ENCODE measurements around the gene PGA3. TPM values are rescaled to one million over a fixed set of nuclear protein-coding genes. Genes with fewer than 3 reads are reported as not detected.

PGA3 gene
- total and polyA plus RNA-seq, 2 of the 8 experiments (the other 6 are each of a cell fraction or from before 2014, with no cell fraction given), result not detected

DNA sequence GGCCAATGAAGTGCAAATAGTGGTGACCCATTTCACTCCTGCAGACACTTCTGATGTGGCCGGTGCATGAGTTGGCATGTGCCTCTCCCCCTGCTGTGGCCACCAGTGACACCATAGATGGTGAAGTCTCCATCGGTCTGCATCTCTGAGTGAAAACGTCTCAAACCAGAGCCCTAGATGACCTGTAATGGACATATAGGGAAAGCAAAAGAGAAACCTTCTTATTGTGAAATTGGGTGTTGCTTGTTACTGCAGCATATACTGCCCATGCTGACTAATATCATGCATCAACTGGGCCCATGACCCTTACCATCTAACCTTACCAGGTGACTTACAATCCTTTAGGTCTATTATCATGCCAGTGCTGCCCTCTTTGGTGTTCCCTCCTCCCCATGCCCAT is 30.4 kb upstream of the PGA3 start (continued):
- TF ChIP-seq RXRA (IDR thresholded peaks at IDR 0.05; ENCODE audit: insufficient read depth, low read depth, low read length) (no peak), KDM1A (IDR thresholded peaks at IDR 0.05; ENCODE audit: borderline replicate concordance, low read length) (no peak), POLR2A (IDR thresholded peaks at IDR 0.05; ENCODE audit: control extremely low read depth in 1 of 2, low read depth in 2 of 2, low read length in 2 of 2) (no peak), POU5F1 (IDR thresholded peaks at IDR 0.05; ENCODE audit: low read depth, low read length) (no peak), POLR2AphosphoS5 (IDR thresholded peaks at IDR 0.05; ENCODE audit: low read depth, low read length) (no peak), SP4 (IDR thresholded peaks at IDR 0.05; ENCODE audit: low read length) (no peak)

Data from H1 (cell line).